Adrenal gland (tissue), 12 donors: ENCODE measurements around the gene MRPL21. TPM values are rescaled to one million over a fixed set of nuclear protein-coding genes. Genes with fewer than 3 reads are reported as not detected.

Experiments
- DNase-seq, 7 donors: peaks; one replicate each; pipeline ENCODE4 v3.0.0-alpha.2; 2019 to 2020
- H3K27ac ChIP-seq, 5 donors: fragments of 200-600 bp; sonication (generic) in 4 of 5; 1 replicate in 3 of 5; 2 replicates in 2 of 5; pipeline versions ENCODE4 v1.5.1 to v1.8.0; 2016 to 2020; ENCODE audit warnings: mild to moderate bottlenecking in 1 of 5
- H3K27me3 ChIP-seq: fragments of 200-600 bp; 2 replicates; pipeline ENCODE4 v1.8.0; 2021
- H3K36me3 ChIP-seq, 2 donors: fragments of 200-600 bp; replicated peaks in 1 of 2; 1 replicate in 1 of 2; 2 replicates in 1 of 2; pipeline versions ENCODE4 v1.5.1 to v1.8.0; 2018 to 2022
- H3K4me1 ChIP-seq, 2 donors: fragments of 200-600 bp; replicated peaks in 1 of 2; 1 replicate in 1 of 2; 2 replicates in 1 of 2; pipeline versions ENCODE4 v1.5.1 to v1.8.0; 2018 to 2021
- H3K4me3 ChIP-seq, 4 donors: fragments of 200-600 bp; sonication (generic) in 3 of 4; one replicate each; pipeline ENCODE4 v1.5.1; 2016 to 2018
- H3K9me3 ChIP-seq, 3 donors: fragments of 200-600 bp; sonication (generic) in 1 of 3; replicated peaks in 1 of 3; 1 replicate in 2 of 3; 2 replicates in 1 of 3; pipeline versions ENCODE4 v1.5.1 to v1.8.0; 2016 to 2021
- POLR2A ChIP-seq, 2 donors: fragments of 450-650 bp; IDR thresholded peaks; one replicate each; pipeline ENCODE4 v1.6.1; 2017; ENCODE audit warnings: antibody characterized with exemption in 2 of 2, mild to moderate bottlenecking in 2 of 2, moderate library complexity in 1 of 2
- WGBS, 4 donors: extraction: QIAGEN DNeasy Blood & Tissue Kit in 2 of 4; methylation state at CpG; one replicate each; pipeline versions ENCODE4 v1.1.5 to v1.1.7; 2013 to 2017; 5-methylcytosine and 5-hydroxymethylcytosine counted together
- intact Hi-C, 2 donors: fragments of 100-400 bp; cut with DNase I; formaldehyde crosslinking; loops; one replicate each; pipeline versions ENCODE4 v1.14.1 to v1.15.0; 2022 to 2023
- polyA plus RNA-seq, 3 donors: library from polyadenylated mRNA; stranded (reverse); fragments of 200-250 nt in 2 of 3; fragments of 350-450 nt in 1 of 3; fragmentation: Illumina TruSeq in 1 of 3; extraction: RNeasy Lipid Tissue Mini Kit (QIAGEN cat#74804) in 1 of 3; gene quantifications; one replicate each; pipeline ENCODE4 v1.2.3, GENCODE V29; 2013 to 2014
- total RNA-seq, 9 donors: library from RNA; depleted of rRNA in 4 of 9; stranded (reverse); fragments of >200 nt in 4 of 9; fragments of 120-200 nt in 1 of 9; fragmentation: NEBNext Ultra II Directional in 1 of 9; extraction: Animal tissue kit (Norgen Biotek cat#: 25700) in 1 of 9; gene quantifications; one replicate each; pipeline versions ENCODE4 v1.1.0 to v1.2.4, GENCODE V29; 2013 to 2023
- TF ChIP-seq, protein P1 (sequence below), 6 experiments: fragments of 450-650 bp in 4 of 6; fragments of 200-600 bp in 2 of 6; sonication (generic) in 1 of 6; IDR thresholded peaks; 1 replicate in 5 of 6; 2 replicates in 1 of 6; pipeline versions ENCODE4 v1.5.1 to v1.8.0; 2016 to 2021; ENCODE audit warnings: antibody characterized with exemption in 6 of 6, mild to moderate bottlenecking in 2 of 6, moderate library complexity in 1 of 6
- donor health status: healthy with polysubstance abuse.
- donor health status: Bipolar disorder and iron deficiency.
- donor health status: DM: yes; HTN: yes; CAD: no.
- donor health status: DM: no; HTN: no; CAD: no.
- donor health status: DM: no; HTN: no; CAD: no.
- donor health status: DM: yes; HTN: yes; CAD: no.

The MRPL21 gene
- total and polyA plus RNA-seq, 12 donors, result 31.1 to 77.8 (median 47.4) TPM

GRCh38 chr11:68923614-68924013, 20.0 kb upstream of the MRPL21 start:
- Histone ChIP-seq H3K36me3 (peaks cover 0 to 52% of the 10 kb centered on the region in 2 donors), H3K4me3 (no peak overlapping the region), H3K27me3 (no peaks in the 10 kb centered on the region), H3K4me1 (peaks cover 0 to 10% of the 10 kb centered on the region in 2 donors), H3K9me3 (peaks cover 0 to 16% (median 6%) of the 10 kb centered on the region in 3 donors), H3K27ac (no peak overlapping the region)
- DNase-seq, result no peak
- intact Hi-C loops, result loop anchor here in 1 of 2 donors (5.0 kb wide), 1 partner anchor 719 kb away; the partner anchor contains the start of gene CCND1
- WGBS, 4 donors, result 92 to 98% (median 96%) methylated on average over 3 of the region's 3 CpGs
- TF ChIP-seq, protein P1, sequence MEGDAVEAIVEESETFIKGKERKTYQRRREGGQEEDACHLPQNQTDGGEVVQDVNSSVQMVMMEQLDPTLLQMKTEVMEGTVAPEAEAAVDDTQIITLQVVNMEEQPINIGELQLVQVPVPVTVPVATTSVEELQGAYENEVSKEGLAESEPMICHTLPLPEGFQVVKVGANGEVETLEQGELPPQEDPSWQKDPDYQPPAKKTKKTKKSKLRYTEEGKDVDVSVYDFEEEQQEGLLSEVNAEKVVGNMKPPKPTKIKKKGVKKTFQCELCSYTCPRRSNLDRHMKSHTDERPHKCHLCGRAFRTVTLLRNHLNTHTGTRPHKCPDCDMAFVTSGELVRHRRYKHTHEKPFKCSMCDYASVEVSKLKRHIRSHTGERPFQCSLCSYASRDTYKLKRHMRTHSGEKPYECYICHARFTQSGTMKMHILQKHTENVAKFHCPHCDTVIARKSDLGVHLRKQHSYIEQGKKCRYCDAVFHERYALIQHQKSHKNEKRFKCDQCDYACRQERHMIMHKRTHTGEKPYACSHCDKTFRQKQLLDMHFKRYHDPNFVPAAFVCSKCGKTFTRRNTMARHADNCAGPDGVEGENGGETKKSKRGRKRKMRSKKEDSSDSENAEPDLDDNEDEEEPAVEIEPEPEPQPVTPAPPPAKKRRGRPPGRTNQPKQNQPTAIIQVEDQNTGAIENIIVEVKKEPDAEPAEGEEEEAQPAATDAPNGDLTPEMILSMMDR (IDR thresholded peaks at IDR 0.05), result no peak
- TF ChIP-seq POLR2A (IDR thresholded peaks at IDR 0.05), result no peak

GRCh38 chr11:68916439-68916838, 12.8 kb upstream of the MRPL21 start:
- H3K9me3 ChIP-seq, result no peaks in the 10 kb centered on the region
- TF ChIP-seq POLR2A (IDR thresholded peaks at IDR 0.05), result no peak
- TF ChIP-seq, protein P1 (IDR thresholded peaks at IDR 0.05), result no peak
- H3K4me1 ChIP-seq, result no peaks in the 10 kb centered on the region
- no peak overlapping the region for H3K27ac ChIP-seq
- H3K36me3 ChIP-seq, result peaks cover 0 to 90% of the 10 kb centered on the region in 2 donors
- no peaks in the 10 kb centered on the region for H3K27me3 ChIP-seq
- no peak for DNase-seq
- 93 to 95% (median 94%) methylated on average over 8 to 13 of the region's 13 CpGs for WGBS, 4 donors
- intact Hi-C loops, result no loop called here
- H3K4me3 ChIP-seq, result no peak overlapping the region

- WGBS, 4 donors, result 87 to 96% (median 95%) methylated on average over 15 of the region's 15 CpGs
- intact Hi-C loops, result no loop called here
- H3K9me3 ChIP-seq, result no peaks in the 10 kb centered on the region
- H3K4me3 ChIP-seq, result no peak overlapping the region
- H3K27ac ChIP-seq, result no peak overlapping the region
- H3K4me1 ChIP-seq, result no peaks in the 10 kb centered on the region
- no peak for DNase-seq
- peaks cover 0 to 93% of the 10 kb centered on the region in 2 donors for H3K36me3 ChIP-seq
- TF ChIP-seq, protein P1 (IDR thresholded peaks at IDR 0.05), result no peak
- TF ChIP-seq POLR2A (IDR thresholded peaks at IDR 0.05), result no peak
- H3K27me3 ChIP-seq, result no peaks in the 10 kb centered on the region
These were observed 11.1 kb upstream of the MRPL21 start for GRCh38 chr11:68914761-68915160.

DNA sequence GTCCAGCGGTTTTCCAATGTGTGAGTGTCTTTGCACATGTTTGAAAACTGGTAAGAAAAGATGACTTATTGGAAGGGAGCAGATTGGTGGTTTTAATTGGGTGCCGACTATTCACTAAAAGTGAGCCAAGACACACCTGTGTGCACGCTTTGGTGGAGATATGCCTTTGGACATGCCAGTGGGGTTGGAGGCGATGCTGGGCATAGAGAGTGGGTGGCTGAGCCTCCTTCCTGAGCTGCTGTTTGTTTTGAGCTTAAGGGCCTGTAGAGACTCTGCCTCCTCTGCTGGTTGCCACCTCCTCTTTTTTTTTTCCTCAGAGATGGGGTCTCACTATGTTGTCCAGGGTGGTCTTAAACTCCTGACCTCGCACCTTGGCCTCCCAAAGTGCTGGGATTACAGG, 9.6 kb upstream of the MRPL21 start:
- Histone ChIP-seq H3K36me3 (peaks cover 0 to 96% of the 10 kb centered on the region in 2 donors), H3K27ac (no peak overlapping the region), H3K4me1 (no peaks in the 10 kb centered on the region), H3K4me3 (no peak overlapping the region), H3K9me3 (no peaks in the 10 kb centered on the region), H3K27me3 (no peaks in the 10 kb centered on the region)
- intact Hi-C loops, result no loop called here
- no peak for DNase-seq
- WGBS, 4 donors, result 91 to 97% (median 95%) methylated on average over 5 of the region's 5 CpGs
- TF ChIP-seq POLR2A (IDR thresholded peaks at IDR 0.05), result no peak
- TF ChIP-seq, protein P1 (IDR thresholded peaks at IDR 0.05), result no peak
